ENCODE measurements around the gene PLN.

The PLN gene

DNA sequence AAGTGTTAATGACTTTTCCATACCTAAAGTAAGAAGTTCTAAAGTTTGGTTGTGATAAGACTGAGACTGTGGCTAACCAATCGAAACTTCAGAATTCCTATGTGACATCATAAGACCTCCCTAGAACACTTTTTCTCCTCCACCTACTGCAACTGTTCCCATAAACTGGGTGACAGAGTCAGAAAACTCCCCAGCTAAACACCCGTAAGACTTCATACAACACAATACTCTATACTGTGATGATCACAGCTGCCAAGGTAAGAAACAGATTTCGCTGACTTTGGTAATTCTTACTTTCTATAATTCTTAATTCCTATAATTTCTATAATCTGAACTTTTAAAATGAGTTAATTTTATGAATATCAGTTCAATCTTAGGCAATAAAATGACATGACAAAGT lies at the start of gene PLN:
Gene PLN, plus strand, starts transcription at position 161 of the 400 bp plus-strand sequence. CDS start 10,626 bp downstream, outside the sequence.
- Mint-ChIP-seq H3K36me3 (no peaks in the 10 kb centered on the region), H3K27ac (no peak within 1 kb of the TSS), H3K4me3 (no peak within 1 kb of the TSS), H3K27me3 (no peaks in the 10 kb centered on the region), H3K4me1 (peaks cover 4% of the 10 kb centered on the region), H3K9me3 (no peaks in the 10 kb centered on the region)
- ATAC-seq (ENCODE audit: low read depth), result no peak
- no peak for DNase-seq (ENCODE audit: low spot score in 2 of 2)

DNA sequence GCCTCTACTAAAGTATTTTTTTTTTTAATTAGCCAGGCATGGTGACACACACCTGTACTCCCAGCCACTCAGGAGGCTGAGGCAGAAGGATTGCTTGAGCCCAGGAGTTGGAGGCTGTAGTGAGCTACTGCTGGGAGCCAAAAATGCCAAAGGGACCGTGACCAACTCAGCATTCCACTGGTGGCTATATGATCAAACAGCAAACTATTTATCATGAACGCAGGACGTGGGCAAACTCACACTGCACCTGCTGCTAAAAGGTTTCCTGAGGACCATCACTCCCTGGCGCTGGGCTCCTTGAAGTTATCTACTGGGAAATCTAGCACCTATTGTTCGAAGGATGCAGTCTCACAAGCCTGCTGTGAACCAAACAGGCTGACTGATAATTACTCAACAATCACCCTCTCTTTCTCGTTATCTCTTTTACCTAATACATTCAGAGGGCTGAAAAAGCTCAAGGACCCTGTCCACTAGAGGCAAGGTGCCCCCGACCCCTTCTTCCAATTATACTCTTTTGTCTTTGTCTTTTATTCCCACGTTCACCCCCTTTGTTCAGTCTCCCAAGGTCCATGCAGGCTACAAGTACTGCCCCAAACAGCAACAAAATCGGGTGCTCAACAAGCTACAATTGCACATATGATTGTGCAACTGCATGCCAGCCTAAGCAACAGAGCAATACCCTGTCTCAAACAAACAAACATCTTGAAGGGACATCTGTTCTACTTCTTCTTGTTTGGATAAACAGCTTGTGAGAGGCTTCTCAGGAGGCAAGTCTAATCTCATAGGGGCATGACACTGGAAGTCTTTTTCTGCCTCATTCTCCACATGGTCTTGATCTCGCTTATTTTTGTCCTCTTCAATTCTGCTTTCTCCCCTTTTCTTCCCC lies 47.7 kb upstream of the PLN start:
- DNase-seq (ENCODE audit: low spot score in 2 of 2), result no peak
- Mint-ChIP-seq H3K4me1 (peaks cover 3% of the 10 kb centered on the region), H3K36me3 (peaks cover 41% of the 10 kb centered on the region), H3K27ac (no peak overlapping the region), H3K4me3 (no peak overlapping the region), H3K27me3 (no peaks in the 10 kb centered on the region), H3K9me3 (peaks cover 2% of the 10 kb centered on the region)
- ATAC-seq (ENCODE audit: low read depth), result no peak

DNA sequence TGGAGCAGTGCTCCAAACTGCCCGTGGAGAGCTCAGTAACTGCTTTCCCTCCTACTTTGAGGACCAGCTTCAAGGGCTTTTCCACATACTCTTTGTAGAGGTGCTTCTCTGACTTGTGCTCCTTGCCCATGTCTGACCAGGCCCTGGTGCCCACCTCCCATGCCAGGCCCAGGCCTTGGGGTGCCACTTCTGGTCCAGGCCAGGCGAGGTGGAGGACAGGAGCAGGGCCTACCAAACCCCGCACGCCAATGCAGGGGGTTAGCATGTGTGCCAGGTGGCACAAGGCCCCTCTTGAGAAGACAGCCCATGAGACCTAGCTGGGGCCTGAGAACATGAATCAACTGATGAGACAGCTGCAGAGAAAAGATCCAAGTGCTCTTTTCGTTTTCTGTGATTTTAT lies 47.0 kb upstream of the PLN start:
- Mint-ChIP-seq H3K27me3 (no peaks in the 10 kb centered on the region), H3K27ac (no peak overlapping the region), H3K36me3 (peaks cover 43% of the 10 kb centered on the region), H3K9me3 (peaks cover 2% of the 10 kb centered on the region), H3K4me1 (peaks cover 4% of the 10 kb centered on the region), H3K4me3 (no peak overlapping the region)
- DNase-seq (ENCODE audit: low spot score in 2 of 2) (no peak), ATAC-seq (ENCODE audit: low read depth) (no peak)

DNA sequence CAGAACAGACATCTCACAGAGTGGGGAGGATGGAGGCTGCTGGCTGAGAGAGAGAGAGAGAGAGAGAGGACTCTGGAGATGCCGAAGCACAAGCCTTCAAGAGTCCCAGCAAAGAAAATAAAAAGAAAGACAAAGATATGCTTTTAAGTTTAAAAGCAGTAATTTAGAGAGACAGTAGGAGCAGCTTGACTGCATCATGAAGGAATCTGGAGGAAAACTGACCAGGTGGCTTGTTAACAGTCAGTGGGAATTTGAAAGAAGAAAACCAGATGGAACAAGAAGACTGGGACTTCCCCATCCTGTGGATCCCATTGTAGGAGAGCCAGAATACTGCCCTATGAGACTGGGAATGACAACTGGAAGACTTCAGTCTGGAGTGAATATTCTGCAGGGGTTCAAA lies 46.3 kb upstream of the PLN start:
- H3K36me3 Mint-ChIP-seq, result peaks cover 44% of the 10 kb centered on the region
- no peaks in the 10 kb centered on the region for H3K27me3 Mint-ChIP-seq
- H3K9me3 Mint-ChIP-seq, result peaks cover 2% of the 10 kb centered on the region
- DNase-seq (ENCODE audit: low spot score in 2 of 2), result no peak
- H3K4me3 Mint-ChIP-seq, result no peak overlapping the region
- H3K4me1 Mint-ChIP-seq, result peaks cover 7% of the 10 kb centered on the region
- no peak for ATAC-seq (ENCODE audit: low read depth)
- peak overlapping the region; percentile 31 for H3K27ac Mint-ChIP-seq

DNA sequence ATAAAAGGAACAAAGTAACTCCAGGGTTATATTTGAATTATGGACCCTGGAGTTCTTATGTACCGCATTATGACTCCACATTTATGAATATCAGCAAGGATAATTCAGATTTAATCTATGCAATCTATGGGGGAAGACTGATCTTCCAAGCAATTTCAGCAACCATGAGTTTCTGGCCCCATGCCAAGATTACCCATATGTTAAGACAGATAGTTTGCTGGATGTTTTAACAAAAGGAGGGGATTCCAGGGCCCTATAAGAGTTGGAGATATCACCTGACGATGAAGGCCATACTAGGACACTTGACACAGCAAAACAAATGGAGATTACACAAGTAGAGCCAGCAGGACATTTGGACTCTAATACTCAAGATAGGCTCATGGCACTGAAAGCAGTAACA lies 45.9 kb upstream of the PLN start:
- Mint-ChIP-seq H3K27ac (no peak overlapping the region), H3K4me1 (peaks cover 10% of the 10 kb centered on the region), H3K9me3 (peaks cover 2% of the 10 kb centered on the region), H3K36me3 (peaks cover 42% of the 10 kb centered on the region), H3K27me3 (no peaks in the 10 kb centered on the region), H3K4me3 (no peak overlapping the region)
- ATAC-seq (ENCODE audit: low read depth), result no peak
- DNase-seq (ENCODE audit: low spot score in 2 of 2), result no peak

DNA sequence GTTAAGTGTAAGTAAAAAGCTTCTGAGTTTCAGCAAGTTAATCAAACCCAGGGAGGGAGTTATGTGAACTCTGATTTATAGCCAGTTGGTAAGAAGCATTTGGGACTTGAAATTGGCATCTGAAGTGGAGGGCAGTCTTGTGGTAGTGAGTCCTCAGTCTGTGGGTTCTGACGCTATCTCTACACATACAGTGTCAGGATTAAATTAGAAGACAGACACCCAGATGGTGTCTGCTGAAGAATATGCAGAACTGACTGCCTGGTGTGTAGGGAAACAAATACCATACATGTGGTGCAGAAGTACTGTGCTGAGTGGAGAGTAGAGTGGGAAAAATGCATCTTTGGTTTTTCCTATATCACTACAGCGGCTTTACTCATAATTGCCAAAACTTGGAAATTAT lies 43.5 kb upstream of the PLN start:
- Mint-ChIP-seq H3K4me3 (no peak overlapping the region), H3K27ac (no peak overlapping the region), H3K36me3 (peaks cover 36% of the 10 kb centered on the region), H3K27me3 (no peaks in the 10 kb centered on the region), H3K4me1 (peaks cover 9% of the 10 kb centered on the region), H3K9me3 (peaks cover 2% of the 10 kb centered on the region)
- ATAC-seq (ENCODE audit: low read depth) (no peak), DNase-seq (ENCODE audit: low spot score in 2 of 2) (no peak)

DNA sequence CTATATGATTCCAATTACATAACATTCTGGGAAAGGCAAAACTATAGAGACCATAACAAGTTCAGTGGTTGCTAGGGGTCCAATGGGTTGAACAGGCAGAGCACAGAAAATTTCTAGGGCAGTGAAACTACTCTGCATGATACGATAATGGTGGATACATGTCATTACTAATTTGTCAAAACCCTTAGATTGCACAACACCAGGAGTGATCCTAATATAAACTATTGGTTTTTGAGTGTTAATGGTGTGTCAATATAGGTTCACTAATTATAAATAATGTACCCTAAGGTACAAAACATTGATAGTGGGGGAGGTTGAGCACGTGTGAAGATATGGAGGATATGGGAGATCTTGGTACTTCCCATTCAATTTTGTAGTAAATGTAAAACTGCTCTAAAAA lies 42.4 kb upstream of the PLN start:
- Mint-ChIP-seq H3K27ac (no peak overlapping the region), H3K4me3 (no peak overlapping the region), H3K27me3 (no peaks in the 10 kb centered on the region), H3K9me3 (peaks cover 2% of the 10 kb centered on the region), H3K36me3 (peaks cover 30% of the 10 kb centered on the region), H3K4me1 (peaks cover 9% of the 10 kb centered on the region)
- ATAC-seq (ENCODE audit: low read depth), result no peak
- DNase-seq (ENCODE audit: low spot score in 2 of 2), result no peak

DNA sequence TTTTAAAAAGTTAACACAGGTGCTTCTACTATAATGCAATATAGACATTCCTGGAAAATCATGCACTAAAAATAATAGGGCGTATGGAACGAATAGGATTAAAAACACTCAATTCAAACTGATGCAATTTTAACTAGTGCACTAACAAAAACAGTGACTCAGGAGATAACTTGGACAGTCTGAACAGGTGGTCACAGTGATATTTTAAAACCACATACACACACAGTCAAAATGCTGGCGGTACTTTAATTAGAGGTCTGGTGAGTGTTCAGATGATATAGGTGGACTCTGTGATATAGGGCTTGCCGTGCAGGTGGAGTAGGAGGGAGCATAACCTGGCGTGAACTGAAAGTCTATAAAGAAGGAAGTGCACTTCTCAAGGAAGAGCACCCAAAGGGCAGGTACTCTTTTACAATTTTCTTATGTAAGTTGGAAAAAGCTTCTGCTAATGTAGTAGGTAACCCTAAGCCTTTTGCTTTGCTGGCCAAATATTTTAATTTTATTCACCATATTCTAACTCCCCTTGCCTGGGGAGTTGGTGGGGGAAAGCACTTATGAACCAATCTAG lies 41.9 kb upstream of the PLN start:
- Mint-ChIP-seq H3K36me3 (peaks cover 26% of the 10 kb centered on the region), H3K4me3 (no peak overlapping the region), H3K4me1 (peaks cover 9% of the 10 kb centered on the region), H3K27me3 (no peaks in the 10 kb centered on the region), H3K27ac (peak overlapping the region; percentile 54), H3K9me3 (no peaks in the 10 kb centered on the region)
- ATAC-seq (ENCODE audit: low read depth) (no peak), DNase-seq (ENCODE audit: low spot score in 2 of 2) (no peak)

DNA sequence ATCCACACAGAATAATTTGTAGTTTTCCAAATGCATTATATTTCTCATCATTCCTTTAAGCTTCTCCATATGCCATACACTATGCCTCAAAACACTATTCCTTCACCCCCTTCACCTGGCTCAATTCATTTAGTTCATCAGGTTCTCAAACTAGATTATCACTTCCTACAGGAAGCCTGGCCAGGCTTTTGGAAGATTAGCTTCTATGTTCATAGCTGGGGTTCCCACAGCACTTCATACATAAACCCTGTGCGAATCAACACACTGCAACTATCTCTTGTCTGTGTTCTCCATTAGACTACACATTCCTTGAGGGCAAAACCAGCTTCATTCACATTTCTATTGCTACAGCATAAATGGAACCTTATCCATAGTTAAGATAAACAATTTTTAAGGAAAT lies 40.5 kb upstream of the PLN start:
- no peak for DNase-seq (ENCODE audit: low spot score in 2 of 2)
- Mint-ChIP-seq H3K27ac (no peak overlapping the region), H3K36me3 (peaks cover 21% of the 10 kb centered on the region), H3K9me3 (no peaks in the 10 kb centered on the region), H3K4me1 (peaks cover 9% of the 10 kb centered on the region), H3K4me3 (no peak overlapping the region), H3K27me3 (no peaks in the 10 kb centered on the region)
- ATAC-seq (ENCODE audit: low read depth), result no peak

DNA sequence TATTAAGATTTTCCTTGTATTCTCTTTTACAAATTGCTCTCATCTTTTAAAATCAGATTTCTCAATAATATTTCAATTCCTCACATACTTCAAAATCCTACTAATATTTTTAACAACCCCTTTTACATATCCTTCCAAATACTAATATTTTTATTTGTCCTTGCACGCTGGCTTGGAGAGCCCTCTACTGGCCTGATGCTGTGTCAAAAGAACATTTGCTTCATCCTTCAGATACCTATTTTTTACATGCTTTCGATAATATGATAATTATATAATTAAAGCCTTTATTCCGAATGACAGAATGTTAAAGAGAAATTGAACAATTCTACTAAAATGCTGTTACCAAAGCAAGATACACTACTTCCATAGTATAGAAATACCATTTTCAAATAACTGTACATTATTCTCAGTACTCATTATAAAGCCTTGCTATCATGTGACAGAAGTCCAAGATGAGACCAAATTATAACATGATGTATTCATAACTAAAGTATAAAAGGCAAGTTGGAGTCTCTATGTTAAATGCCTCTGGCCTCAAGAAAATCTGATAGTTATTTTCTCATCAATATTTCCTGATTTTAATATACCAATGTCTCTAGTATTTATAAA lies 39.0 kb upstream of the PLN start:
- ATAC-seq (ENCODE audit: low read depth), result no peak
- DNase-seq (ENCODE audit: low spot score in 2 of 2), result no peak
- no peak overlapping the region for H3K4me3 Mint-ChIP-seq
- no peaks in the 10 kb centered on the region for H3K27me3 Mint-ChIP-seq
- H3K9me3 Mint-ChIP-seq, result no peaks in the 10 kb centered on the region
- H3K36me3 Mint-ChIP-seq, result peaks cover 18% of the 10 kb centered on the region
- peaks cover 11% of the 10 kb centered on the region for H3K4me1 Mint-ChIP-seq
- H3K27ac Mint-ChIP-seq, result no peak overlapping the region

DNA sequence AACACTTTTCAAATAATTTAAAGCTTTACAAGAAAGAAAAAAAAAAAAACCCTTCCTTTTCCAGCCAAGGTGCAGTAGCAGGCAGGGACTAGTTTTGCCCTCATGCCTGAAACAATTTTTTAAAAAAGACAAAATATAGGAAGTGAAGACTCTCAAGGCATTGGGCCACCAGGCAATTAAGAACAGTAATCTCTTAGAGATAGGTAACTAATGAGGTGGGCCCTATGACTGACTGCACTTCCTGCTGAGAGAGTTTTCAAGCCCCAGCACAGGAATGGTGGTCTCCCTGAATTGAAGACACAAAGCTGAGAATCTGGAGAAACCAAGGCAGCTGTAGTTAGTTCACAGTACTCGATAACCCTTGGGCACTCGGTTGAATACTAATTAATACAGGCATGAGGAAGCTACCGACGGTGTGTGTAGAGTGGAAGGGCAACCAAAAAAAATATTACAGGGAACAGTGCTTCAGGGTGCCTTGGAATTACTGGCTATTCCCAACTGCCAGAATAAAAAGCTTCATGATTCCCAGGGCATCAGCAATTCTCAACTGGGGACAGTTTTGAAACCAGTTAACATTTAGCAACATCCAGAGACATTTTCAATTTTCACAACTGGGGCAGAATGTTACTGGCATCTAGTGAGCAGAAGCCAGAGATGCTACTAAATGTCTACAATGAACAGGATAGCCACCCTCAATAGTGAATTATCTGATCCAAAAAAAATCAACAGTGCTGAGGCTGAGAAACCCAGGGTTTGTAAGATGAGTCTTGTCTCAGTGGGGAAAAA lies 36.0 kb upstream of the PLN start:
- Mint-ChIP-seq H3K9me3 (no peaks in the 10 kb centered on the region), H3K4me3 (no peak overlapping the region), H3K27ac (peak overlapping the region; percentile 18), H3K27me3 (no peaks in the 10 kb centered on the region), H3K4me1 (peaks cover 12% of the 10 kb centered on the region), H3K36me3 (peaks cover 14% of the 10 kb centered on the region)
- DNase-seq (ENCODE audit: low spot score in 2 of 2) (no peak), ATAC-seq (ENCODE audit: low read depth) (no peak)

DNA sequence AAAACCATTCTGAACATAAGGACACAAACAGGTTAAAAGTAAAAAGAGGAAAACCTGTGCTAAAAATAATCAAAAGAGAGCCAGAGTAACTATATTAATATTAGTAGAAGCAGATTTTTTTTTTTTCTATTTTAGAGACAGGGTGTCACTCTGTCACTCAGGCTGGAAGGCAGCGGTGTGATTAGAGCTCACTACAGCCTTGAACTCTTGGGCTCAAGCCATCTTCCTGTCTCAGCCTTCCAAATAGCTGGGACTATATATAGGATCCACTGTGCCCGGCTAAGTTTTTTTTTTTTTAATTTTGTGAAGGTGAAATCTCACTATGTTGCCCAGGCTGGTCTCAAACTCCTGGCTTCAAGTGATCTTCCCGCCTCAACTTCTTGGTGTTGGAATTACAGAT lies 33.4 kb upstream of the PLN start:
- Mint-ChIP-seq H3K4me1 (peaks cover 13% of the 10 kb centered on the region), H3K9me3 (peaks cover 2% of the 10 kb centered on the region), H3K27ac (no peak overlapping the region), H3K27me3 (no peaks in the 10 kb centered on the region), H3K4me3 (no peak overlapping the region), H3K36me3 (peaks cover 27% of the 10 kb centered on the region)
- ATAC-seq (ENCODE audit: low read depth) (no peak), DNase-seq (ENCODE audit: low spot score in 2 of 2) (no peak)

DNA sequence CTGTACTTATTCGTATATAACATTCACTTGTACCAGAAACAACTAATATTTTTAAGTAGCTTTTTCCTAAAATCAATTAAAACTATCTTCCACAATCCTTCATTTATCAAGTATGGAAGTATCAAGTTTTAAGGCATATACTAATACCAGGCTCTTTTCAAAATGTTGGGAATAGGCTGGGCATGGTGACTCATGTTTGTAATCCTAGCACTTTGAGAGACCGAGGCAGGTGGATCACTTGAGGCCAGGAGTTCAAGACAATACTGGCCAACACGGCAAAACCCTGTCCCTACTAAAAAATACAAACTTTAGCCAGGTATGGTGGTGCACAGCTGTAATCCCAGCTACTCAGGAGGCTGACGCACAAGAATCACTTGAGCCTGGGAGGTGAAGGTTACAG lies 25.7 kb upstream of the PLN start:
- H3K27me3 Mint-ChIP-seq, result no peaks in the 10 kb centered on the region
- peaks cover 37% of the 10 kb centered on the region for H3K36me3 Mint-ChIP-seq
- peaks cover 2% of the 10 kb centered on the region for H3K9me3 Mint-ChIP-seq
- DNase-seq (ENCODE audit: low spot score in 2 of 2), result no peak
- no peak overlapping the region for H3K4me3 Mint-ChIP-seq
- no peak for ATAC-seq (ENCODE audit: low read depth)
- H3K4me1 Mint-ChIP-seq, result peaks cover 18% of the 10 kb centered on the region
- H3K27ac Mint-ChIP-seq, result no peak overlapping the region

DNA sequence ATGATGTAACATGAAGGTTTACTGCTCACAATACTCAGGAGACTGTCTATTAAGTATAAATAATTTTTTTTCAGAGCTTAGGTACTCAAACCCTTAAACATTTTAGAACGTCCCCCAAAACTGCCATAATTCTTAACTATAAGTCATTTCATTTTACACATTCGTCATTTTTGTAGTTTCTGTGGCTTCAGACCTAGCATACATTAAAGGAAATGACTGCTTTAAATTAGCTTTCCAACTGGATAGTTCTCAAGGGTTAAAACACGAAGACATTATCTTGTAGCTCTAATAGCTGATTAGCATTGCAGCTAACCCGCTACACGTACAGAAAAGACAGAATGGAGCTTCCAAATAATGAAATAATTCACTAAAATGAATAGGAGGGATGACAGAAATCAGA lies 24.9 kb upstream of the PLN start:
- no peak overlapping the region for H3K4me3 Mint-ChIP-seq
- H3K9me3 Mint-ChIP-seq, result no peaks in the 10 kb centered on the region
- H3K27ac Mint-ChIP-seq, result no peak overlapping the region
- DNase-seq (ENCODE audit: low spot score in 2 of 2), result no peak
- no peaks in the 10 kb centered on the region for H3K27me3 Mint-ChIP-seq
- peaks cover 32% of the 10 kb centered on the region for H3K36me3 Mint-ChIP-seq
- peaks cover 16% of the 10 kb centered on the region for H3K4me1 Mint-ChIP-seq
- ATAC-seq (ENCODE audit: low read depth), result no peak
